GM18499 (cell line): ENCODE data around the gene ZSCAN9.

Experiments used
- ATAC-seq: cut with Tn5 transposase; IDR thresholded peaks from one replicate; pipeline ENCODE4 v1.9.1; 2021; ENCODE audit warnings: moderate number of reproducible peaks; ENCODE audit not compliant: insufficient read depth, unreplicated experiment

The ZSCAN9 gene

DNA sequence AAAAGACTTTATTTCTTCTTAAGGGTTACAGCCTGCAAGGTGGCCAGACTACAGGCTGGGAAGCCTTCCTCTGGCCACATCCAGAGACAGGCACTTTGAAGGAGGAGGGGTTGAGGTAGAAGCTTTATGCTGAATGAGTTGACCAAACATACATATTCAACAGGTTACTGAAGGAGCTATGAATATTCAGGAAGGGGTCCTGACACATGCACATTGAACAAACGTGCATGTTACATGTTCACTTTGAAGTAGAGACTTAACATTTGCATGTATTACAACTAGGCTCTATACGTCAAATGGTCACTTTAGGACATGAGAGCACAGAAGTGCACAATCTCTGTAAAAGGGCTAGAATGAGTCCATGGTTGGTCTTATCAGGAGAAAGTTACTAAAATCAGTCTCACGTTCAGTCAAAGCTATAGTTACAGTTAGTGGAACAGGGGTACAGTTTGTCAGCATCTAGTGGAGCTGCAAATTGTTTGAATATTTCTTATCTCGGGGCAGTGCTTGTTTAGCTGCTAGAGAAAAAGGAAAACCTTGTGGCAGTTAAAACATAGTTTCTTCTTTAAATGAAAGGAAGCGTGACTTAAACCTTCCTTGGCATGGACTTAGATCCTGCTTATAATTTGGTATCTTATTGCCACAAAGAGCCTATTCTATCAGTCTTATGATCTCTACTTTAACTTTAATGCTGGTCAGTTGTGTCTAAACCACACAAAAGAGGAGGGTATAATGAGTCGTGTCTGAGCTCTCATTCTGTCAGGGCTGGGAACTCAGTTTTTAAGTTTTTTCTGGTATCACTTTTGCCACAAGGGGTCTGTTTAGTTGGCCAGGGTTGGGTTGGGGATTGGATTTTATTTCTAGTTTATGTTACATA is 4.6 kb upstream of the ZSCAN9 start:
- ATAC-seq = no peak

GRCh38 chr6:28224131-28225055 is 682 bp upstream of the ZSCAN9 start:
- no peak for ATAC-seq

- ATAC-seq = no peak
These were observed 1.4 kb downstream of the ZSCAN9 start for GRCh38 chr6:28226460-28226859.

GRCh38 chr6:28232785-28233184 is 7.7 kb downstream of the ZSCAN9 start:
- ATAC-seq = no peak

GRCh38 chr6:28235912-28236452 is 10.9 kb downstream of the ZSCAN9 start:
- ATAC-seq = no peak

DNA sequence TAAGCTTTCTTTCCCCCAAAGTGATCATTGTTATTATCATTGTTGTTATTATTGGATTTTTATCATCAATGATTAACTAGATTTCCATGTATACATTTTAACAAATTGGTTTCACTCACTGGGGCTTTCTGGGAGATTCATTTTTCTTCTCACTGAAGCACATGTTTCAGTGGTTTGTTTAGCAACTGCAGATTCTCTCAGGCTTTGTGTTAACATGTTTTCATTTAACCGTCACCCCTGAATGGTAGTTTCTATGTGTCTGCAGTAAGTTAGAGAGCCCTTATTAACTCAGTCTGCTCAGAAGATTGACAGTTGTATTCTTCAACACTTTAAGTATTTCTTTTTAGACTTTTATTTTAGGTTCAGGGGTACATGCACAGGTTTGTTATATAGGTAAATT is 14.6 kb downstream of the ZSCAN9 start:
- ATAC-seq = no peak

- ATAC-seq = no peak
These were observed 15.4 kb downstream of the ZSCAN9 start for GRCh38 chr6:28240471-28240870.

GRCh38 chr6:28243946-28244345 is 18.9 kb downstream of the ZSCAN9 start:
- ATAC-seq = no peak

DNA sequence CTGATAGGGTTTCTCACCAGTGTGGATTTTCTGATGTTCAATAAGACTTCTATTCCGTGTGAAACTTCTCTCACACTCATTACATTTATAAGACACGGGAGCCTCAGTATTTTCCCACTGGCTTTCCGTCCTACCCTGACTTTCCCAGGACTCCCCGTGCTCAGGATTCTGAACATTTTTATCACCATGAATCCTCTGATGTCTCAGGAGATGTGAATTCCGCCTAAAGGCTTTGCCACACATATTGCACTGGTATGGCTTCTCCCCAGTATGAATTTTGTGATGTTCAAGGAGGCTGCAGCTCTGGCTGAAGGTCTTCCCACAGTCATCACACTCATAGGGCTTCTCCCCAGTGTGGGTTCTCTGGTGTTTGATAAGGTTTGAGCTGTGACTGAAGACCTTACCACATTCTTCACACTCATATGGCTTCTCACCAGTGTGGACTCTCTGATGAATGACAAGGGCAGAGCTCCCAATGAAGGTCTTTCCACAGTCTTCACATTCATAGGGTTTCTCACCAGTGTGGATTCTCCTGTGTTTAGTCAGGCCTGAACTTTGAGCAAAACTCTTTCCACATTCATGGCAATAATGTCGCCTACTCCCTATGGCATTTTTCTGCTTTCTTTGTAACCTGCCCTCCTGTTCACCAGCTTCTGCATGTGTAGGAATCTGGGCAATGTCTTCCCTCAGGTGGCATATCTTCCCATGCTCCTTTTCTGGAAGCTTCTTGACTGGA is 20.3 kb downstream of the ZSCAN9 start:
- ATAC-seq = no peak

GRCh38 chr6:28248916-28249315 is 23.8 kb downstream of the ZSCAN9 start:
- ATAC-seq = no peak

- ATAC-seq = no peak
These were observed 25.7 kb downstream of the ZSCAN9 start for GRCh38 chr6:28250747-28251146.

DNA sequence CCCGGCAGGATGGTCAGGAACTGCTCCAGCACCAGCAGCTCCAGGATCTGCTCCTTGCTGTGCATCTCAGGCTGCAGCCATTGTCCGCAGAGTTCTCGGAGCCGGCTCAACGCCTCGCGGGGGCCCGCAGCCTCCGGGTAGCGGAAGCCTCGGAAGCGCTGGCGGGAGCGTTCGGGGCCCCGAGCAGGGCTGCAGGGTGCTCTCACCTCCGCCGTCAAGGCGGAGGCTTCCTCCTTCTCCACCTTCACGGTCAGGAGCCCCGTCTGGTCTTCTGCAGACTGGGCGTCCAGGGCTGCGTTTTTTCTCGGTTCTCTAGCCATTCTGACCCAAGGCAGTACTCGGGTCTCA is 26.6 kb downstream of the ZSCAN9 start:
- no peak for ATAC-seq

- no peak for ATAC-seq
These were observed 27.2 kb downstream of the ZSCAN9 start, which contains the start of gene ZKSCAN4 for GRCh38 chr6:28252009-28252975. Gene ZKSCAN4 (minus strand): TSS chr6:28252269. CDS start chr6:28251980, 289 bp downstream.

DNA sequence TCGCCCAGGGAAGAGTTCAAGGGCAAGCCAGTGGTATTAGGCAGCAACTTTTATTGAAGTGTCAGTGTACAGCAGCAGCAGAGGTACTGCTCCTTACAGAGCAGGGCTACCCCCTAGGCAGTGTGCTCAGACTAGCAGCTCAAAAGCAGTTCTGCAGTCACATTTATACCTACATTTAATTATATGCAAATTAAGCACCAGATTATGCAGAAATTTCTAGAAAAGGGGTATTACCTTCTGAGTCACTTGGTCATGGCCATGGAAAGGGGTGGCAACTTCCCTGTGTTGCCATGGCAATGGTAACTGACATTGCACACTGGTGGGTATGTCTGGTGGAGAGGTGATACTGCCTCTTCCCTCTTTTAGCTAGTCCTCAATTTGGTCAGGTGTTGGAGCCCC is 29.0 kb downstream of the ZSCAN9 start:
- ATAC-seq = no peak

DNA sequence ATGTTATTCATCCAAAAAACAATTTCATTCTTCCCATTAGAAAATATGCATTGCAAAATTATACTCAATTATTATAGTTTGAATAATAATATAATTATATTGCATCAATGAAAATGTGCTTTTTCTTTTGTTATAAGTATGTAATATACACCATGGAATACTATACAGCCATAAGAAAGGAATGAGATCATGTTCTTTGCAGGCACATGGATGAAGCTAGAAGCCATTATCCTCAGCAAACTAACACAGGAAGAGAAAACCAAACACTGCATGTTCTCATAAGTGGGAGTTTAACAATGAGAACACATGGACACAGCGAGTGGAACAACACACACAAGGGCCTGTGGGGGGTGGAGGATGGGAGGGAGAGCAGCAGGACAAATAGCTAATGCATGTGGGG is 32.0 kb downstream of the ZSCAN9 start:
- ATAC-seq = no peak

- ATAC-seq = no peak
These were observed 34.1 kb downstream of the ZSCAN9 start, which contains the start of gene NKAPL for GRCh38 chr6:28258877-28259777. Gene NKAPL (plus strand): TSS chr6:28259297. CDS start chr6:28259372, 75 bp downstream.

- ATAC-seq = no peak
These were observed 38.8 kb downstream of the ZSCAN9 start for GRCh38 chr6:28263922-28264321.

GRCh38 chr6:28264834-28265401 is 39.8 kb downstream of the ZSCAN9 start:
- ATAC-seq = no peak
